ENCODE results near the gene DIP2C. TPM values are rescaled to one million over a fixed set of nuclear protein-coding genes. Genes with fewer than 3 reads are reported as not detected.

The DIP2C gene
- total RNA-seq, 1 donor from 2014 or later: 23.1 TPM

GRCh38 chr10:547591-548081 lies 141.8 kb downstream of the DIP2C start:
- Mint-ChIP-seq H3K4me1 (ENCODE audit: unreplicated experiment) (peaks cover 37% of the 10 kb centered on the region), H3K27ac (peak overlapping the region; percentile 98), H3K9me3 (no peaks in the 10 kb centered on the region), H3K27me3 (no peaks in the 10 kb centered on the region), H3K36me3 (peaks cover 3% of the 10 kb centered on the region), H3K4me3 (peak overlapping the region; percentile 80)
- no peak for DNase-seq (ENCODE audit: extremely low spot score, unreplicated experiment)
- TF ChIP-seq, protein P1, sequence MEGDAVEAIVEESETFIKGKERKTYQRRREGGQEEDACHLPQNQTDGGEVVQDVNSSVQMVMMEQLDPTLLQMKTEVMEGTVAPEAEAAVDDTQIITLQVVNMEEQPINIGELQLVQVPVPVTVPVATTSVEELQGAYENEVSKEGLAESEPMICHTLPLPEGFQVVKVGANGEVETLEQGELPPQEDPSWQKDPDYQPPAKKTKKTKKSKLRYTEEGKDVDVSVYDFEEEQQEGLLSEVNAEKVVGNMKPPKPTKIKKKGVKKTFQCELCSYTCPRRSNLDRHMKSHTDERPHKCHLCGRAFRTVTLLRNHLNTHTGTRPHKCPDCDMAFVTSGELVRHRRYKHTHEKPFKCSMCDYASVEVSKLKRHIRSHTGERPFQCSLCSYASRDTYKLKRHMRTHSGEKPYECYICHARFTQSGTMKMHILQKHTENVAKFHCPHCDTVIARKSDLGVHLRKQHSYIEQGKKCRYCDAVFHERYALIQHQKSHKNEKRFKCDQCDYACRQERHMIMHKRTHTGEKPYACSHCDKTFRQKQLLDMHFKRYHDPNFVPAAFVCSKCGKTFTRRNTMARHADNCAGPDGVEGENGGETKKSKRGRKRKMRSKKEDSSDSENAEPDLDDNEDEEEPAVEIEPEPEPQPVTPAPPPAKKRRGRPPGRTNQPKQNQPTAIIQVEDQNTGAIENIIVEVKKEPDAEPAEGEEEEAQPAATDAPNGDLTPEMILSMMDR (conservative IDR thresholded peaks at IDR 0.05): no peak

DNA sequence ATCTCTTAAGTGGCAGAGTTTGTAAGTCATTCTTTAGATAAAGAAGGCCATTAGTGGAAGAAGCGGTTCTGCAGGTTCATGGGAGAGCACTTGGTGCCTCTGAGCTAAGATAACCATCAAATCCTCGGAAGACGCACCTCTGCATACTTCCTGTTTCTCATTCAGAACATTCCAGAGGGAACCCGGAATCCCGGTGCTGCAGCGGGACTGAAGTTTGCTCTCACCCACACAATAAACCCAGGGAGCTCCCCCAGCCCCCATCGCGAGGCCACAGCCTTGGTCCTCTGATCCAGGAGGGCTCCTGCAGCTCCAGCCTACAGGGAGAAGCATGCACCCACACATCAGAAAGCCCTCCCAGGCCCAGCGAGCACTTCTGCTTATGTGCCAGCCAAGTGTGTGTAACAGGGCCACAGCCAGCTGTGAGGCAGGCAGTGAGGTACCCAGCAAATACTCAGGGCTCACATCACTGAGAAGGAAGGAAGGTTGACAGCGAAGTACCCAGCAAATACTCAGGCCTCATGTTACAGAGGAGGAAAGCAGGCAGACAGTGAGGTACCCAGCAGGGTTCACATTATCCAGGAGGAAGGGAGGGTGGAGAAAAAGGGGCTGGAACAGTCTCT lies 142.4 kb downstream of the DIP2C start:
- TF ChIP-seq, protein P1 (conservative IDR thresholded peaks at IDR 0.05): no peak
- Mint-ChIP-seq H3K4me1 (ENCODE audit: unreplicated experiment) (peaks cover 40% of the 10 kb centered on the region), H3K36me3 (peaks cover 3% of the 10 kb centered on the region), H3K4me3 (peak overlapping the region; percentile 80), H3K27ac (peak overlapping the region; percentile 98), H3K27me3 (no peaks in the 10 kb centered on the region), H3K9me3 (no peaks in the 10 kb centered on the region)
- no peak for DNase-seq (ENCODE audit: extremely low spot score, unreplicated experiment)

DNA sequence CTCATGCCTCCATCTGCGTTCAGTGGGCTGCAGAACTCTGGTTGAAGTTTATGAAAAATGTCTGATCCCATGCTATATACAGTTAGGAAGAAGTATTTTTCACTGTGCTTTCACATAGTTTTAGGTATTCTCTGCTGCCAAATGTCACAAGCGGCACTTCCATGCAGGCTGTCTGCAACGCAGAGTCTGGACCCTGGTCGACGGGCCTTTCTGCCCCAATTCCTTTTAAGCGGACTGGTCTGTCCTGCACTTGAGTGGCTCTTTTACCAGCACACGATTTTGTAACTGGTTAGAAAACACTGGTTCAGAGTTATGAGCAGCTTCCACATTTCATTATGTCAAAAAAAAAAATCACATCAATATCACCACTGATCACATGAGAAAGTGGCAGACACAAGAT lies 143.0 kb downstream of the DIP2C start:
- peaks cover 3% of the 10 kb centered on the region for H3K36me3 Mint-ChIP-seq
- TF ChIP-seq, protein P1 (conservative IDR thresholded peaks at IDR 0.05): no peak
- no peak for DNase-seq (ENCODE audit: extremely low spot score, unreplicated experiment)
- H3K9me3 Mint-ChIP-seq: no peaks in the 10 kb centered on the region
- H3K27me3 Mint-ChIP-seq: no peaks in the 10 kb centered on the region
- peak overlapping the region; percentile 98 for H3K27ac Mint-ChIP-seq
- peaks cover 43% of the 10 kb centered on the region for H3K4me1 Mint-ChIP-seq (ENCODE audit: unreplicated experiment)
- peak overlapping the region; percentile 80 for H3K4me3 Mint-ChIP-seq

DNA sequence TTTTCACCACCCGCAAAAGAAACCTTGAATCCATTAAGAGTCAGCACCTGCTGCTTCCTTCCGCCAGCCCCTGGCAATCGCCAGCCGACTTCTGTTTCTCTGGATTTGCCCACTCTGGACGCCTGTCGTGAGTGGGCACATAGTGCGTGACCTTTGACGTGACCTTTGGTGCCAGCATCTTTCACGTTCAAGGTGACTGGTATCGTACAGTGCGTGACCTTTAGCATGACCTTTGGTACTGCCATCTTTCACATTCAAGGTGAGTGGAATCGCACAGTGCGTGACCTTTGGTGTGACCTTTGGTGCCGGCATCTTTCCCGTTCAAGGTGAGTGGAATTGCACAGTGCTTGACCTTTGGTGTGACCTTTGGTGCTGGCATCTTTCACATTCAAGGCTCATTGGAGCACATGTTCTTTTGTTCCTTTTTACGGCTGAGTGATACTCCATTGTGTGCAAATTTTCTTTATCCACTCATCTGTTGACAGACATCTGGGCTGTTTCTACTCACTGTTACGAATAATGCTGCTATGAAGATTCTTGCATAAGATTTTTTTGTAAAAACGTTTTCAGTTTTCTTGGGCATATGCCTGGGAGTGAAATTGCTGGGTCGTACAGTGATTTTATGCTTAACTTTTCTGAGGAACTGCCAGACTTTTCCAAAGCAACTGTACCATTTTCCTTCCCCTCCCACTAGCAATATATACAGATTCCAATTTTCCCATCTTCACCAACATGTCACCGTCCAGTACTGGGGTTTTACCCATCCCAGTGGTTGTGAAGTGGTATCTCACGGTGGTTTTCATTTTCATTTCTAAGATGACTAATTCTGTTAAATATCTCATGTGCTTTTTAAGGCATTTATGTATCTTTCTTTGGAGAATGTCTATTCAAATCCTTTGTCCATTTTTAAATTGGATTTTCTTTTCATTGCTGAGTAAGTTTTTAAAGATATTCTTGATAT lies 145.3 kb downstream of the DIP2C start:
- H3K4me1 Mint-ChIP-seq (ENCODE audit: unreplicated experiment): peaks cover 37% of the 10 kb centered on the region
- H3K9me3 Mint-ChIP-seq: no peaks in the 10 kb centered on the region
- peaks cover 3% of the 10 kb centered on the region for H3K36me3 Mint-ChIP-seq
- TF ChIP-seq, protein P1 (conservative IDR thresholded peaks at IDR 0.05): no peak
- no peak overlapping the region for H3K4me3 Mint-ChIP-seq
- no peak for DNase-seq (ENCODE audit: extremely low spot score, unreplicated experiment)
- H3K27ac Mint-ChIP-seq: peak overlapping the region; percentile 65
- H3K27me3 Mint-ChIP-seq: no peaks in the 10 kb centered on the region

DNA sequence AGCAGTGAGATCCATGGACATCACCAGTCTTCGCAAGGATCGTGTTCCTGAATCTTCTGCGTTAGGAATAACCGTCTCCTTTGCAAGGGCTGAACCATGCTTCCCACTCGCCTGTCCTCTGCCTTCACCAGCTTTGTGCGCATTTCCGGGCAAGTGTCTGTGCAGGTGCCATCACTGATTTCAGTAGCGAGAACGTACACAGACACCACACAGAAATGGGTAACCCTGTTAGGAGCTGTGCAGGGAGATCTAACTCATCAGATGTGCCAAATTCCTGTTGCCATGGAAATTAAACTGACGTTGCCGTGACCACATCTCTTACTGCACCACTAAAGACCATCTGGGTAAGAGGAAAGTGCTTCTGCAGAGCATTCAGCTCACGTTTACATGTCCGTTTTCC lies 146.3 kb downstream of the DIP2C start:
- Mint-ChIP-seq H3K4me3 (no peak overlapping the region), H3K9me3 (no peaks in the 10 kb centered on the region), H3K27me3 (no peaks in the 10 kb centered on the region), H3K4me1 (ENCODE audit: unreplicated experiment) (peaks cover 34% of the 10 kb centered on the region), H3K36me3 (peaks cover 3% of the 10 kb centered on the region), H3K27ac (no peak overlapping the region)
- no peak for DNase-seq (ENCODE audit: extremely low spot score, unreplicated experiment)
- TF ChIP-seq, protein P1 (conservative IDR thresholded peaks at IDR 0.05): no peak

Data from type B pancreatic cell (in vitro differentiated cells).